GM18505 (cell line): Measurements from ENCODE around the gene NPSR1.

Experiments used
- ATAC-seq: cut with Tn5 transposase; IDR thresholded peaks from one replicate; pipeline ENCODE4 v1.9.1; 2021; ENCODE audit not compliant: unreplicated experiment
- POLR2A ChIP-seq: IDR thresholded peaks from 4 replicates; pipeline ENCODE4 v1.6.1; 2011; ENCODE audit warnings: borderline replicate concordance; ENCODE audit not compliant: insufficient read depth, insufficient read length; ENCODE audit errors: extremely low read depth

NPSR1 gene

DNA sequence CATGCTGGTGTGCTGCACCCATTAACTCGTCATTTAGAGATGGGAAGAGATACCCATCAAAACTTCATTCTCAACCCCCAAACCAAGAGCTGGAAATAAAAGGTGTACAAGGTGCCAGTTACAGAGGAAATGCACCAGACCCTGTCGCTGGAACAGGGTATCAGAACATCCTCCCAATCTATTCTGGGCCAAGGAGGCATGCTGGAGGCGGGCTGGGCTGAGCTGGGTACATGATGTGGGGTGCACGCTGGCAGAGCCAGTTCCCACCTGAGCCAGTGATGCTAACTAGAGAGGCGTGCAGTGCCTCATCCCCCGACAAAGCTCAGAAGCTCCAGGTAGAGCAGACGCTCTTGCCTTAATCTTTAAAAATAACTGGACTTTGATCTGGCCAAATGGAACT, 70.1 kb downstream of the NPSR1 start:
- TF ChIP-seq POLR2A, result no peak

DNA sequence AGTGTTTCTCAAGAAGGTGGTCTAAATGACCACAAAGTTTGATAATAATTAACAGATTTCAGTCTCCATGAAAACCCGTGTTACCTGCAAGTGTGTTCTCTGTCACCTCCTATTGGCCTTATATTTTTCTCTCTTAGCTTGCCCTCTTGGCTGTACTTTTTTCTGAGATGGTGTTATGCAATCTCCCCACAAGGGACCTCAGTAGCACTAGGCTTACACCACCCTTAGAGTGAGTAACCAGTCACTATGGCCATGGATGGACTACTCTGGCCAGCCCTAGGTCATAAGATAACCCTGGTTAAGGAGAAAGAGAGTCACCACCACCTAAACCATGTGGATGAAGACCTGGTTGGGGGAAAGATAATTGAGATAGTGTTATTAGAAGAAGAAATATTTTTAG, 76.8 kb downstream of the NPSR1 start:
- no peak for ATAC-seq
- TF ChIP-seq POLR2A, result no peak

More for the DNA sequence above, 70.1 kb downstream of the NPSR1 start:
- ATAC-seq, result no peak

DNA sequence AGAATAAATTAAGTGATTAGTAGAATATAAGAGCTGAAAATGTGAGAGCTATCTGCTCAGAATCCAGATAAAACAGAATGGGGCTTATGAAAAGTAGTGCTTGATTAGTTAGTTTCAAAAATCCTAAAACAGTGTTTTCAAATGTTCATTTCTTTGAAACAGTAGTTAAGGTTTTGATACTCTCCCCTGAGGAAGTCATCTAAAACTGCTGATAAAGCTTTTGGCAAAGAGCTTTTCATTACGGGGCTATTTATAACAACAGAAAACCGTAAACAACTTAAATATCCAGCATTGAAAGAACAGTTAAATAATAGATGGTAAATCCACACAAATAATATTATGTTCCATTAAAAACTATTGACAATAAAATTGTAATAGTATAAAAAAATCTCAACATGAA, 77.5 kb downstream of the NPSR1 start:
- no peak for ATAC-seq
- TF ChIP-seq POLR2A, result no peak

DNA sequence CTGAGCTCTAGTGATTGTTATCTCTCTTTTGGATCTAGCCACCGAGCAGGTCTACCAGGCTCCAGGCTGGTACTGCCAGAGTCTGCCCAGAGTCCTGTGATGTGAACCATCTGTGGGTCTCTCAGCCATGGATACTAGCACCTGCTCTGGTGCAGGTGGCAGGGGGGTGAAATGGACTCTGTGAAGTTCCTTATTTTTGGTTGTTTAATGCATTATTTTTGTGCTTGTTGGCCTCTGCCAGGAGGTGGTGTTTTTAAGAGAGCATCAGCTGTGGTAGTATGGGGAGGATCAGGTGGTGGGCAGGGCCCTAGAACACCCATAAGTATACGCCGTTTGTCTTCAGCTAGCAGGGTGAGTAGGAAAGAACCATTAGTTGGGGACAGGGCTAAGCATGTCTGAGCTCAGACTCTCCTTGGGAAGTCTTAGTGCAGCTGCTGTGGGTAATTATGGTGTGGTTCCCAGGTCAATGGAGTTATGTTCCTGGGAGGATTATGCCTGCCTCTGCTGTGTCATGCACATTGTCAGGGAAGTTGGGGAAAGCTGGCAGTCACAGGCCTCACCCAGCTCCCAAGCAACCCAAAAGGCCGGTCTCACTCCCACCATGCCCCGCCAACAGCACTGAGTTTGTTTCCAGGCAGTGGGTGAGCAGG, 81.8 kb downstream of the NPSR1 start:
- TF ChIP-seq POLR2A, result no peak
- no peak for ATAC-seq

DNA sequence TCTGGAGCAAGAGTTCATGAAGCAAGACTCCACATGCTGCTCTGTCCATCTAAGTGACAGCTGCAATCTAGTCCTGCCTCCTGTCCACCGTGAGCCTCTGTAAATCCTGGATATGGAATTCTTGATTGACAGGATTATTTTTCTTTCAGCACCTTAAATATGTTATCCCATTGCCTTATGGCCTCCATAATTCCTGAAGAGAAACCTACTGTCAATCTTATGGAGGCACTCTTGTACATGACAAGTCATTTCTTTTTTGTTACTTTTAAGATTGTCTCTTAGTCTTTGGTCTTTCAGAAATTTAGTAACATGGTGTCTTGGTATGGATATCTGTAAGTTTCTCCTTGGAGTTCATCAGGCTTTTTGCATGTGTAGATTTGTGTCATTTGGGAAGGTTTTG, 82.8 kb downstream of the NPSR1 start:
- ATAC-seq, result no peak
- no peak for TF ChIP-seq POLR2A

DNA sequence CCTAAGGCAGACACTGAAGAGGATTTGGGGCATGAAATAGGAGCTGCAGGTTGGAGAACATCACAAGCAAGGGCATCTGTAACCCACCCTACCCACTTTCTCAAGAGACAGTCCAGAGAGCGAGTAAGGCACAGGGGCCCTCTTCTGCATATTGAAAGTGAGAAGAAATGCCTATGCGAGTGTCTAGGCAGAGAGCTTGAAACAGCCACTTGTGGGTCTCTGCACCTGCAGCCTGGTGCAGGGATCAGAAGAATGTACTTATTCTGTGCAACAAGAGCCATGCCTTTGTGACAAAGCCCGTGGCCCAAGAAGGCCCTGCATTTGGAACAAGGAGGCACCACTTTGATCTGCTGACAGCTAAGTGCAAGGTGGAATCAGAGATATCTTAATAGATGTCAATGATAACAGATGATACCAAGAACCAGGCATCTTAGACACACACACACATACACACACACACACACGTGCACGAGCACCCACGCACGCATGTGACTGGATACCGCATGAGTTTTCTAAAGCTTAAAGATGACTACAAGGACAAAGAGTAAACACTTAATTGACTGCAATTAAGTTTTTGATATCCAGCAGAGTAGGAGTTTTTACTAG, 89.3 kb downstream of the NPSR1 start:
- no peak for TF ChIP-seq POLR2A
- ATAC-seq, result no peak

DNA sequence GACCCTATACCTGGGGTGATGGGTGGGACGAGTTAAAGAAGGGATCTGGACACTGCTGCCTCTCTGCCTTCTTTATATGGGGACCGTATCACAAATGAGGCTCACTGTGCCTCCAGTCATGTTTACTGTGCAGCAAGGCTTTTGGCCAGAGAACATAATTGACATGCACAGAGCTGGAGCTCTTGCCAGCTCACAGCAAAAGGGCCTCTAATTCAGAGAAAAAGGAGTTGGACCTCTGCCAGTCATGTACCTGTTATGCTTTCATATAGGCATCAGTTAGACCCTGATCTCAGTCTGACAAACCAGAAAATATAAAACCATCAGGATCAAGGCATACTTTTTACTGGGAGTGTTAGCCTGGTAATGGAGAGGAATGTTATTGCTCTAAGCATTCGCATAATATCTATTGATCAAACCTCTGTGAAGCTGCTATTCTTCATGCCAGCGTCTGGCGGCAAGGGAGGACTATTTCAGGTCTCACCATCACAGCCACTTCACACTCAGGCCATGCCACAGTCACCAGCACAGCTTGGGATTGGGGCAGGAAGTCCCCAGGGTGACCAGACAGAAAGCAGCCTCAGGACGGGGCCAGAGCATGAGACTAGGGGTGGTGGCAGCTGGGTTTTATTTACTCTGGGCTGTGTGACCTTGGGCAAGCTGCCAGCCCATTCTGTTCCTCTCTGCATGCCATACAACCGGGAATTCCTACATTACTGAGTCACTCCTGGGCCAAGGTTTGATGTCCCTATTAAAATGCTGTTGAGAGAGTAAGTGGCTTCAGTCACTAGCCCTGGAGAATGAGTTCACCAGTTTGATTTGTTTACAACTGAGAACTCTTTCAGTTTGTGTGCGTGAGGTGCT, 90.1 kb downstream of the NPSR1 start:
- no peak for TF ChIP-seq POLR2A
- no peak for ATAC-seq

DNA sequence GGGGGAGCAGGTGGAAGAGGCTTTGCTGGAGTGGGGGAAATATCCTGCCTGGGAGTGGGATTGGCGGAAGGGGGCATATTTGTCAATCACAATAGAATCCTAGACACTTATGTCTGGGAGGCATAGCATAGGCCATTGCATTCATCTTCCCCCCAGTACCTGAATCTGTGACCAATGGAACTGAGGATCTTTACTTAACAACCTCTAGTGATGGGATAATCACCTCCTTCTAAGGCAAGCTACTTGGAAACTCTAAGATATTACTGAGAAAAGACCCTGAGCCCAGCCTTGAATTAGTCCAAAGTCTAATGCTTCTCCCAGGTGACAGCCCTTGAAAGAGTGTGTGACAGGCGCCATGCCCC, 90.7 kb downstream of the NPSR1 start:
- no peak for ATAC-seq
- no peak for TF ChIP-seq POLR2A

DNA sequence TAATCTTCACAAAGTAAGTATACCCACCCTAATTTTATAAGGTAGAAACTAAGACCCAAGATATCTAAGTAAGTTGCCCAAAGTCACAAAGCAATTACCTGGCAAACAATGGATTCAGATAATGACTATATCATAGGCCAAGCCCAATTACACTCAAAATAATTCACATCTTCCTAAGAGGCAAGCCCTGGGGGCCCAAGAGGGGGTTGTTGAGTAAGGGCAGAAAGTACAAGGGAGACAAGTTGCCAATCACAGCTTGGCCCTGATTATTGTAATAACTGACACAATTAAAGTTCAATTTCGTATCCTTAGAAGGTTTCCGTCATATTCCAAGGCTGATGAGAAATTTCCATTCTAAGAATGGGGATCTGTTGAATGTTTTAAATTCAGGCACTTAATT, 91.4 kb downstream of the NPSR1 start:
- TF ChIP-seq POLR2A, result no peak
- no peak for ATAC-seq

DNA sequence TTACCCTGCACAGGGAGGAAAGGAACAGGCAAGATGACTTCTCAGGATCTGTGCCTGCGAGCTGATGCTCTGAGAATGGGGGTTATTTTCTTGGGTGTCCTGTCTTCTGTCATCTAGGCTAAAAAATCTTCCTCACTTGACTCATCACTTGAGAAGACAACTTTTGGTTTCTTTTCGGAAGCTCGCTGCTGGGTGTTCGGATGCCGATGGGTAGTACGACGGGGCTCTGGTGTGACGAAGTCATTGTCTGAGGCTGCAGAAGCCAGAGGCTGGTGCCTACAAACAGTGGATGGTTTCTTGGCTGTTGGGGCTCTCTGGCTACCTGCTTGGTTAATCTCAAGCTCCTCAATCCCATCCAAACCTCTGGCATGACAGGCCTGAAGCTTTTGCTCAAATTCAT, 92.2 kb downstream of the NPSR1 start:
- ATAC-seq, result no peak
- TF ChIP-seq POLR2A, result no peak

DNA sequence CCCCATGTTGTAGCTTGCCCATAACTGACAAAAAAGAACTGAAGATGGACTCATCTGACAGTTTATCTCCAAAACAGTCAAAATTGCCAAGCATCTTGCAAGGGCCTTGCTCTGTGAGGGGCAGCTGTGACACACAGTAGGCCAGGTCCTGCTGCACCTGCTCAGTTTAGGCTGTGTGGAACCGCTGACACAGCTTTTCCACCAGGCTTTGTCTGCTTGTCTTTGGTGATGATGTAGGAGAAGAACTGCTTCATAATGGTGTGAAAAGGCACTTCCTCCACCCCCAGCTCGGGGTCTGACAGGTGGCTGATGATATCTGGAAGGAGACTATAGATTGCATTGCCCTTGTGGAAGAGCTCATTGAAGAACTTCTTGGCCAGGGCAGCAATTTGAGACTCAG, 92.6 kb downstream of the NPSR1 start:
- TF ChIP-seq POLR2A, result no peak
- ATAC-seq, result no peak

DNA sequence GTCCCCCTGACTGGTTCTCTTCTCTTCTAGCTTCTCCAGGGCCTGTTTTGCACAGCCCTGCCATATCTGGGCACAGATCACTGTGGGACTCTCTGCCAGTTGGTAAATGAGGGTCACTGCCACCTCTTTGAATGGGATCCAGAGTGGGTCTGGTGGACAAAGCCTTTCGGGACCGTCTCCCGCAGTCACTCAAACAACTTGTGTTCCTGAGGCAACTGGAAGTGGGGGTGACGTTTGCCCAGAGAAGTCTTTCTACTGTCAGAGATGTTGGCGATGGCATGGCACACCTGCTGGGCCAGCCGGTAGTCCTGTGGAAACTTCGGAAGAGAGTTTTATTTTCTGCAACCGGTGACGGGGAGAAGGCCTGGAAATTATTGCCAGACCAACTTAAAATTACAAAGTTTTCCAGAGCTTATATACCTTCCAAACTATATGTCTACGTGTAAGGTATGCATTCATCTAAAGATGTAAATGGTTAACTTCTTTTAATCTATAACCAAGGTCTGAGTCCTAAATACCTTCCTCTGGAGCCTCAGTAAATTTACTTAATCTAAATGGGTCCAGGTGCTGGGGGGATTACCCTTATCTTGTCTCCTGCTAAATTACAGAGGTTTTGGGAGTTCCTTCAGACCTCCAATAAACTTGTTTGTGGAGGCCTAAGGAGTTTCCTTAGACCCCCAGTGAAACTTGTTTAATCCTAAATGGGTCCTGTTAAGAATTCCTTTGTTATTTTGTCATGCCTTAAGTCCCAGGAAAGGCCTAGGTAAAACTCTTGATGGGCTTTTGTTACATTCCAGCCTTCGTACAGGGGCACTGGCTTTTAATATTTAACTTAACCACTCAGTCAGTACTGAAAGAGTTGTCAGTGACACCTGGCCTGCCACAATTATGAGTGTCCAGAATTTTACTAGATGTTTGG, 94.0 kb downstream of the NPSR1 start:
- ATAC-seq, result no peak
- TF ChIP-seq POLR2A, result no peak

DNA sequence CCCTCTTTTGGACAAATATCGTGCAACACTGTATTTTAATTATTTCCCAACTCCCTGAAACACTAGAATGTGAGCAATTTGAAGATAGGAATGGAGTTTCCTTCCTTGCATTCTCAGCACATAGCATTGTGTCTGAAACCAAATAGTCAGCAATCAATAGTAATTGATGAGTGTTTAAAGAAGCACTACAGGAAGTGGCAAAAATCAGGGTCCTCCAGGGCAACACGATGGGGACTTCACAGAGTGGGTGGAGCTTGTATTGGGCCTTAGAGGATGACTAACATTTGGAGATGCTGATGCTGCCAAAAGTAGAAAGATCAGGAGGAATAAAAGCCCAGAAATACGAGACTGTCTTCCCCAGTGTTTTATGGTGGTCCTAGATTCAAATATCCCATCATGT, 94.9 kb downstream of the NPSR1 start:
- TF ChIP-seq POLR2A, result no peak
- ATAC-seq, result no peak

DNA sequence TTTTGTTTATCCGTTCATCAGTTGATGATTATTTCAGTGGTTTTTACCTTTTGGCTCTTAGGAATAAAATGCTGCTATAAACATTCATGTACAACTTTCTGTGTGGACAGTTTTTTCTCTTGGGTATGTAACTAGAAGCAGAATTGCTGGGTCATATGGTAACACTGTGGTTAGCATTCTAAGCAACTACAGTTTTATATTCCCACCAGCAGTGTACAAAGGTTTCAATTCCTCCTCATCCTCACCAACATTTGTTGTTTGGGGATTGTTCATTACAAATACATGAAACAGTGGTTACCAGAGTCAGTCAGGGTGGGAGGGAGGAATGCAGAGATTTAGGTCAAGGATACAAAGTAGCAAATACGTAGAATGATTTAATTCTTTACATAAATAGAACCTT, 97.0 kb downstream of the NPSR1 start:
- no peak for ATAC-seq

DNA sequence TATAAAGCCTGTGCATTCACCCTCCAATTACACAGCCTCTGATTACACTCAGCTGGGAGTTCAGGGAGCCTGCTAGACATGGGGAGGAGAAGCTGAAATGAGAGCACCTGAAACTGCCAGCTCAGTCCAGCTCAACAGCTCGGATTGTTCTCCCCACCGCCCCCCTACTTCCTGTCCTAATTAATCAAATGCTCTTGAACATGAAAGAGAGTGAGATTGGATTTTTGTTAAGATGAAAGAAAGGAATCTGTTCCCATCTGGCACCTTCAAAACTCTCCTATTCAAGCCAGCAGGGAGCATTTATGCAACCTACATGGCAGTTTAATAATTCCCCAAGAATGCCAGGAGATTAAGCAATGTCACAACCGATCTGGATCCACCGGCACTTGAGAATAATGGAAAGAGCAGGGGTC, 98.0 kb downstream of the NPSR1 start:
- no peak for ATAC-seq
- TF ChIP-seq POLR2A, result no peak

More for the DNA sequence above, 97.0 kb downstream of the NPSR1 start:
- TF ChIP-seq POLR2A, result no peak
